Effector memory CD8-positive, alpha-beta T cell (primary cell): ENCODE results near the gene PPP1R15A.
"Not testable (repeated sequence)": the region's sequence is repeated elsewhere in the genome, so short reads cannot be mapped to it uniquely, and the experiment has no call there.

Source experiments
- ATAC-seq: fragments of 150-1000 bp; cut with Tn5 transposase; replicated peaks from 2 replicates; pipeline ENCODE4 v1.10.0; 2021; ENCODE audit warnings: mild to moderate bottlenecking, moderate library complexity
- DNase-seq, 3 experiments: peaks; one replicate each; pipeline ENCODE4 v3.0.0; 2021
- H3K27ac Mint-ChIP-seq, 2 donors: one replicate each; pipeline ENCODE4 v1.8.0; 2022; ENCODE audit warnings: mild to moderate bottlenecking in 2 of 2, mixed read lengths in 2 of 2, moderate library complexity in 2 of 2
- H3K27me3 Mint-ChIP-seq, 2 donors: one replicate each; pipeline ENCODE4 v1.8.0; 2022; ENCODE audit warnings: mixed read lengths in 2 of 2
- H3K36me3 Mint-ChIP-seq: one replicate; pipeline ENCODE4 v1.8.0; 2022; ENCODE audit warnings: mild to moderate bottlenecking, moderate library complexity, mixed read lengths; ENCODE audit not compliant: insufficient read depth
- H3K4me1 Mint-ChIP-seq, 2 donors: one replicate each; pipeline ENCODE4 v1.8.0; 2022; ENCODE audit warnings: low read depth in 2 of 2, mixed read lengths in 2 of 2
- H3K4me3 Mint-ChIP-seq, 2 donors: one replicate each; pipeline ENCODE4 v1.8.0; 2022; ENCODE audit warnings: mild to moderate bottlenecking in 2 of 2, mixed read lengths in 2 of 2, moderate library complexity in 2 of 2
- H3K9me3 Mint-ChIP-seq, 2 donors: one replicate each; pipeline ENCODE4 v1.8.0; 2022; ENCODE audit warnings: mixed read lengths in 2 of 2

Gene PPP1R15A

GRCh38 chr19:48918071-48918470 lies 45.9 kb downstream of the PPP1R15A start:
- Mint-ChIP-seq H3K27ac (peak overlapping the region; percentile 38 to 53), H3K4me3 (no peak overlapping the region), H3K36me3 (peaks cover 53% of the 10 kb centered on the region), H3K4me1 (peaks cover 3 to 4% of the 10 kb centered on the region in 2 donors), H3K27me3 (no peaks in the 10 kb centered on the region), H3K9me3 (no peaks in the 10 kb centered on the region)
- no peak for ATAC-seq
- no peak for DNase-seq

GRCh38 chr19:48918801-48919247 lies 46.6 kb downstream of the PPP1R15A start:
- DNase-seq (no peak), ATAC-seq (peak; percentile 43)
- peaks cover 50% of the 10 kb centered on the region for H3K36me3 Mint-ChIP-seq
- H3K4me3 Mint-ChIP-seq: no peak overlapping the region
- peak overlapping the region in 1 of 2 donors; percentile 38 for H3K27ac Mint-ChIP-seq
- H3K27me3 Mint-ChIP-seq: no peaks in the 10 kb centered on the region
- no peaks in the 10 kb centered on the region for H3K9me3 Mint-ChIP-seq
- H3K4me1 Mint-ChIP-seq: peaks cover 3 to 4% of the 10 kb centered on the region in 2 donors

GRCh38 chr19:48919271-48919670 lies 47.0 kb downstream of the PPP1R15A start:
- H3K4me3 Mint-ChIP-seq, H3K27me3 Mint-ChIP-seq, H3K27ac Mint-ChIP-seq, ATAC-seq, H3K9me3 Mint-ChIP-seq, DNase-seq, H3K4me1 Mint-ChIP-seq: not testable (repeated sequence)
- peaks cover 46% of the 10 kb centered on the region for H3K36me3 Mint-ChIP-seq

GRCh38 chr19:48920949-48921348 lies 48.7 kb downstream of the PPP1R15A start:
- ATAC-seq: no peak
- H3K27me3 Mint-ChIP-seq: no peaks in the 10 kb centered on the region
- no peak for DNase-seq
- peaks cover 0 to 4% of the 10 kb centered on the region in 2 donors for H3K4me1 Mint-ChIP-seq
- H3K4me3 Mint-ChIP-seq: no peak overlapping the region
- no peak overlapping the region for H3K27ac Mint-ChIP-seq
- H3K36me3 Mint-ChIP-seq: peaks cover 30% of the 10 kb centered on the region
- H3K9me3 Mint-ChIP-seq: no peaks in the 10 kb centered on the region

- H3K4me3 Mint-ChIP-seq: no peak overlapping the region
- ATAC-seq (no peak), DNase-seq (no peak)
- H3K27me3 Mint-ChIP-seq: no peaks in the 10 kb centered on the region
- no peak overlapping the region for H3K27ac Mint-ChIP-seq
- H3K9me3 Mint-ChIP-seq: no peaks in the 10 kb centered on the region
- peaks cover 0 to 4% of the 10 kb centered on the region in 2 donors for H3K4me1 Mint-ChIP-seq
- H3K36me3 Mint-ChIP-seq: peaks cover 20% of the 10 kb centered on the region
Measured at GRCh38 chr19:48921721-48922500, 49.7 kb downstream of the PPP1R15A start.

GRCh38 chr19:48922548-48923490 lies 50.6 kb downstream of the PPP1R15A start:
- H3K4me1 Mint-ChIP-seq: peaks cover 0 to 3% of the 10 kb centered on the region in 2 donors
- no peak overlapping the region for H3K4me3 Mint-ChIP-seq
- no peaks in the 10 kb centered on the region for H3K27me3 Mint-ChIP-seq
- no peaks in the 10 kb centered on the region for H3K9me3 Mint-ChIP-seq
- no peak for ATAC-seq
- peaks cover 19% of the 10 kb centered on the region for H3K36me3 Mint-ChIP-seq
- no peak for DNase-seq
- peak overlapping the region in 1 of 2 donors; percentile 74 for H3K27ac Mint-ChIP-seq

GRCh38 chr19:48925240-48925843 lies 53.1 kb downstream of the PPP1R15A start:
- H3K27me3 Mint-ChIP-seq: no peaks in the 10 kb centered on the region
- DNase-seq: no peak

More at GRCh38 chr19:48925240-48925843, 53.1 kb downstream of the PPP1R15A start:
- peaks cover 14% of the 10 kb centered on the region for H3K36me3 Mint-ChIP-seq
- H3K4me1 Mint-ChIP-seq: no peaks in the 10 kb centered on the region
- H3K9me3 Mint-ChIP-seq: no peaks in the 10 kb centered on the region
- peak overlapping the region in 1 of 2 donors; percentile 75 for H3K27ac Mint-ChIP-seq
- H3K4me3 Mint-ChIP-seq: no peak overlapping the region
- no peak for ATAC-seq
